WI38 (cell line): ENCODE data around the gene GPRASP2.

ENCODE experiments used
- H3K4me3 ChIP-seq: 2 replicates; pipeline ENCODE4 v1.5.1; 2011; ENCODE audit warnings: low read depth, mild to moderate bottlenecking, control low read depth, low read length
- CTCF ChIP-seq: IDR thresholded peaks from 2 replicates; pipeline ENCODE4 v1.5.1; 2012; ENCODE audit warnings: low read depth, mild to moderate bottlenecking, control low read depth, low read length

Gene GPRASP2

DNA sequence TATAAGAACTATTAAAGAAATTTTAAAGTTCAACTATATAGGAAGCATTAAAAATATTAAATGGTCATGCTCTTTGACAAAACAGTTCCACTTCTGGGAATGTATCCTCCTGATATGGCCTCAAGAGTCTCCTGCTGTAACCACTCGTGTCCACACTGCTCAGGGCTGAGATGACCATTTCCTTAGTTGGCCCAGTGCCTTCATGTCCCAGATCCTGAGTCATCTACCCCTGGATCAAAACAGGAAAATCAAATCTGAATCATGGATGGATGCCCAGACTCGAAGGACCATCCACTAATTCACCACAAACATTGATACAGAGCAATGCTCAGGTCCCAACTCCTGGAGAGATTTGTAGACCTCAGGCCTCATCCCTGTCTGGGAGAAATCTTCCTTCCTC is 53.0 kb downstream of the GPRASP2 start:
- H3K4me3 ChIP-seq = no peak overlapping the region
- TF ChIP-seq CTCF = no peak

GRCh38 chrX:102765809-102766208 is 53.6 kb downstream of the GPRASP2 start:
- no peak overlapping the region for H3K4me3 ChIP-seq
- no peak for TF ChIP-seq CTCF

DNA sequence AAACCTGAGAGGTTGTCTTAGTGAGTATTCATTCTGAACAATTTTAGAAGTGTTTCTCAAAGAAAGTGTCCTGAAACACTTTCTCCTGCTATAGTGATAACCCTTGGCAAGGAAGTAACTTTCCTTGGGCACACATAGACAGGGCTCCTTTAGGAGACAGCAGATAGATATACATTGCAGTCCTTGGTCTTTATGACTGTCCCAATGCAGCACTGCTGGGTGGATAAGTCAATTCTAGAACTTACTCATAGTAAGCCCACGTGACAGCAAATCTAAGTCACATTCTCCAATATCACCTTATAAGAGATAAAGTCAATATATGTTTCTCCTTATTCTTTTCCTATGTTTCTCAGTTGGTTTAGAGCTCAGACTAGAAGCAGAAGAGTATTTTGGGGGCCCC is 55.0 kb downstream of the GPRASP2 start:
- H3K4me3 ChIP-seq = no peak overlapping the region
- TF ChIP-seq CTCF = no peak
